H1 (cell line): ENCODE measurements around the gene PSMC1. TPM values are rescaled to one million over a fixed set of nuclear protein-coding genes. Genes with fewer than 3 reads are reported as not detected.
A peak's percentile ranks its signal among the peaks of the same experiment; 100 is the strongest.

Source experiments
- CTCF ChIA-PET: fragments of 300-600 bp; sonication (Branson Sonifier 250); formaldehyde crosslinking; loops from one replicate; lab custom pipeline; 2021; ENCODE audit not compliant: partially characterized antibody; lab: Charles Lee
- POLR2A ChIA-PET: fragments of 300-600 bp; sonication (Branson Sonifier 250); formaldehyde crosslinking; loops from one replicate; lab custom pipeline; 2021; ENCODE audit warnings: inconsistent platforms; ENCODE audit not compliant: partially characterized antibody; lab: Charles Lee
- DNase-seq, 2 experiments: peaks; one replicate each; pipeline versions ENCODE4 v3.0.0 to v3.0.0-alpha.2; 2010 to 2022; ENCODE audit warnings: low spot score in 2 of 2, low read depth in 1 of 2, mixed read lengths in 1 of 2
- FAIRE-seq: peaks from 2 replicates; lab custom pipeline; 2011; peaks lifted over from hg19 to GRCh38; lab: Jason Lieb, UNC
- H2AFZ ChIP-seq: 2 replicates; pipeline ENCODE4 v1.8.1; 2012; ENCODE audit warnings: low read length, inconsistent platforms
- H2AK5ac ChIP-seq: 2 replicates; pipeline ENCODE4 v1.6.1; 2013; ENCODE audit warnings: low read depth, low read length
- H2BK120ac ChIP-seq: replicated peaks from 2 replicates; pipeline ENCODE3; 2013; ENCODE audit warnings: low read depth, low read length, inconsistent platforms
- H2BK12ac ChIP-seq: 2 replicates; pipeline ENCODE4 v1.6.1; 2013; ENCODE audit warnings: low read depth, low read length
- H2BK15ac ChIP-seq: 2 replicates; pipeline ENCODE4 v1.6.1; 2013; ENCODE audit warnings: low read length
- H2BK20ac ChIP-seq: 2 replicates; pipeline ENCODE4 v1.6.1; 2013; ENCODE audit warnings: low read length
- H2BK5ac ChIP-seq: 2 replicates; pipeline ENCODE4 v1.6.1; 2013; ENCODE audit warnings: low read depth, low read length
- H3K14ac ChIP-seq: 2 replicates; pipeline ENCODE4 v1.6.1; 2013; ENCODE audit warnings: inconsistent platforms; ENCODE audit not compliant: insufficient read length
- H3K18ac ChIP-seq: 2 replicates; pipeline ENCODE4 v1.6.1; 2013; ENCODE audit warnings: low read length; ENCODE audit errors: extremely low read depth
- H3K23ac ChIP-seq: 2 replicates; pipeline ENCODE4 v1.6.1; 2013; ENCODE audit warnings: inconsistent platforms; ENCODE audit not compliant: insufficient read length
- H3K23me2 ChIP-seq: 2 replicates; pipeline ENCODE4 v1.6.1; 2013; ENCODE audit warnings: low read depth, low read length
- H3K27ac ChIP-seq: 2 replicates; pipeline ENCODE4 v1.6.1; 2011; ENCODE audit warnings: low read depth, low read length, inconsistent platforms
- H3K27me3 ChIP-seq, 4 experiments: replicated peaks in 1 of 4; 1 replicate in 1 of 4; 2 replicates in 3 of 4; pipeline versions ENCODE4 v1.6.1 to v1.8.1; 2011 to 2013; ENCODE audit warnings: low read length in 3 of 4, mild to moderate bottlenecking in 3 of 4, inconsistent platforms in 2 of 4, mixed read lengths in 2 of 4, moderate library complexity in 1 of 4; ENCODE audit not compliant: control insufficient read depth in 3 of 4, insufficient read depth in 3 of 4; ENCODE audit errors: extremely low read depth in 1 of 4
- H3K36me3 ChIP-seq, 4 experiments: 2 replicates each; pipeline versions ENCODE4 v1.6.1 to v1.8.1; 2011 to 2013; ENCODE audit warnings: mild to moderate bottlenecking in 4 of 4, low read length in 3 of 4, moderate library complexity in 2 of 4, control low read depth in 1 of 4, inconsistent platforms in 1 of 4; ENCODE audit not compliant: insufficient read depth in 4 of 4, control insufficient read depth in 2 of 4
- H3K4ac ChIP-seq: replicated peaks from 2 replicates; pipeline ENCODE3; 2013; ENCODE audit warnings: low read length, low read depth, mixed read lengths, inconsistent platforms; ENCODE audit not compliant: insufficient read length
- H3K4me1 ChIP-seq, 4 experiments: replicated peaks in 1 of 4; 1 replicate in 1 of 4; 2 replicates in 3 of 4; pipeline versions ENCODE4 v1.6.1 to v1.8.1; 2011 to 2013; ENCODE audit warnings: low read length in 3 of 4, inconsistent platforms in 2 of 4, mixed read lengths in 1 of 4; ENCODE audit not compliant: insufficient read depth in 4 of 4, control insufficient read depth in 3 of 4
- H3K4me2 ChIP-seq, 2 experiments: 2 replicates each; pipeline versions ENCODE4 v1.6.1 to v1.8.1; 2011 to 2013; ENCODE audit warnings: low read depth in 2 of 2, low read length in 2 of 2, control low read depth in 1 of 2, inconsistent platforms in 1 of 2, mild to moderate bottlenecking in 1 of 2; ENCODE audit not compliant: insufficient read depth in 1 of 2
- H3K4me3 ChIP-seq, 4 experiments: fragments of 200-600, 300-600 bp in 1 of 4; sonication (generic), shearing (Covaris generic), sonication (Bioruptor Twin) in 1 of 4; 2 replicates each; pipeline versions ENCODE4 v1.5.1 to v1.8.1; 2011 to 2016; ENCODE audit warnings: low read length in 4 of 4, low read depth in 3 of 4, control low read depth in 2 of 4, inconsistent platforms in 2 of 4, mild to moderate bottlenecking in 2 of 4, mixed read lengths in 1 of 4, moderate library complexity in 1 of 4; ENCODE audit not compliant: insufficient read depth in 2 of 4; ENCODE audit errors: extremely low read depth in 1 of 4
- H3K56ac ChIP-seq: replicated peaks from 2 replicates; pipeline ENCODE3; 2013; ENCODE audit warnings: low read depth, mild to moderate bottlenecking, mixed read lengths, low read length, inconsistent platforms; ENCODE audit not compliant: insufficient read length
- H3K79me1 ChIP-seq: 2 replicates; pipeline ENCODE4 v1.6.1; 2013; ENCODE audit warnings: low read depth, low read length, control low read depth
- H3K79me2 ChIP-seq, 2 experiments: 2 replicates each; pipeline versions ENCODE4 v1.6.1 to v1.8.1; 2012 to 2013; ENCODE audit warnings: low read length in 2 of 2, mild to moderate bottlenecking in 2 of 2, inconsistent platforms in 1 of 2; ENCODE audit not compliant: insufficient read depth in 2 of 2, control insufficient read depth in 1 of 2
- H3K9ac ChIP-seq, 4 experiments: replicated peaks in 1 of 4; 1 replicate in 1 of 4; 2 replicates in 3 of 4; pipeline versions ENCODE4 v1.6.1 to v1.8.1; 2011 to 2013; ENCODE audit warnings: low read depth in 3 of 4, low read length in 3 of 4, control low read depth in 2 of 4, mild to moderate bottlenecking in 2 of 4, moderate library complexity in 2 of 4, inconsistent platforms in 1 of 4; ENCODE audit errors: extremely low read depth in 1 of 4
- H3K9me3 ChIP-seq, 2 experiments: 2 replicates each; pipeline versions ENCODE4 v1.6.1 to v1.8.1; 2012 to 2013; ENCODE audit warnings: mild to moderate bottlenecking in 2 of 2, moderate library complexity in 2 of 2, control low read depth in 1 of 2, inconsistent platforms in 1 of 2, low read depth in 1 of 2, low read length in 1 of 2, mixed read lengths in 1 of 2; ENCODE audit not compliant: insufficient read depth in 2 of 2
- H4K20me1 ChIP-seq, 2 experiments: replicated peaks in 1 of 2; 2 replicates each; pipeline versions ENCODE3 to v1.8.1; 2011 to 2013; ENCODE audit warnings: inconsistent platforms in 2 of 2, low read length in 2 of 2, mild to moderate bottlenecking in 1 of 2; ENCODE audit not compliant: insufficient read depth in 2 of 2, control insufficient read depth in 1 of 2
- H4K5ac ChIP-seq: 2 replicates; pipeline ENCODE4 v1.6.1; 2013; ENCODE audit warnings: low read length, low read depth, mixed read lengths, inconsistent platforms; ENCODE audit not compliant: insufficient read length
- H4K8ac ChIP-seq: 2 replicates; pipeline ENCODE4 v1.8.0; 2013; ENCODE audit warnings: mild to moderate bottlenecking, moderate library complexity, low read length, inconsistent platforms; ENCODE audit not compliant: insufficient read depth; ENCODE audit errors: extremely low read depth
- H4K91ac ChIP-seq: replicated peaks from 2 replicates; pipeline ENCODE3; 2013; ENCODE audit warnings: low read length, mixed read lengths, inconsistent platforms; ENCODE audit not compliant: insufficient read length
- ASH2L ChIP-seq: fragments of 200-600, 300-600 bp; sonication (generic); IDR thresholded peaks from one replicate; pipeline ENCODE4 v1.7.1; 2017; ENCODE audit warnings: low read length
- BRCA1 ChIP-seq: IDR thresholded peaks from 2 replicates; pipeline ENCODE4 v1.6.1; 2012; ENCODE audit warnings: low read depth, low read length, improper control_type of control experiment
- CBX8 ChIP-seq: fragments of 300-800, 300-1000 bp; sonication (generic); IDR thresholded peaks from 2 replicates; pipeline ENCODE4 v1.7.1; 2016; ENCODE audit warnings: low read depth, low read length, borderline replicate concordance
- EGR1 ChIP-seq: IDR thresholded peaks from 2 replicates; pipeline ENCODE4 v1.6.1; 2011; ENCODE audit warnings: low read depth, low read length, borderline replicate concordance
- EZH2 ChIP-seq: fragments of 200-600 bp; sonication (generic); IDR thresholded peaks from 2 replicates; pipeline ENCODE4 v1.7.1; 2012; ENCODE audit warnings: low read depth, mild to moderate bottlenecking, moderate library complexity, low read length, inconsistent platforms; ENCODE audit not compliant: severe bottlenecking
- HDAC6 ChIP-seq: IDR thresholded peaks from one replicate; pipeline ENCODE4 v1.7.1; 2012; ENCODE audit warnings: low read depth, mild to moderate bottlenecking, inconsistent platforms, low read length, moderate library complexity
- KDM4A ChIP-seq: IDR thresholded peaks from one replicate; pipeline ENCODE4 v1.7.1; 2012; ENCODE audit warnings: low read depth, mild to moderate bottlenecking, moderate library complexity, low read length, inconsistent platforms; ENCODE audit not compliant: severe bottlenecking
- POU5F1 ChIP-seq: IDR thresholded peaks from 2 replicates; pipeline ENCODE4 v1.6.1; 2011; ENCODE audit warnings: low read depth, mild to moderate bottlenecking, low read length, moderate library complexity
- RBBP5 ChIP-seq: IDR thresholded peaks from 2 replicates; pipeline ENCODE4 v1.7.1; 2012; ENCODE audit warnings: low read depth, mild to moderate bottlenecking, inconsistent platforms, low read length, moderate library complexity, borderline replicate concordance
- SIN3A ChIP-seq, 2 experiments: IDR thresholded peaks in 1 of 2; conservative IDR thresholded peaks in 1 of 2; 2 replicates each; pipeline ENCODE4 v1.6.1; 2011 to 2012; ENCODE audit warnings: low read length in 2 of 2, improper control_type of control experiment in 1 of 2, low read depth in 1 of 2, mild to moderate bottlenecking in 1 of 2
- SIX5 ChIP-seq: IDR thresholded peaks from 2 replicates; pipeline ENCODE4 v1.6.1; 2011; ENCODE audit warnings: mild to moderate bottlenecking, low read depth, low read length
- SP2 ChIP-seq: IDR thresholded peaks from 2 replicates; pipeline ENCODE4 v1.6.1; 2012; ENCODE audit warnings: mild to moderate bottlenecking, low read length, inconsistent platforms
- TCF12 ChIP-seq: IDR thresholded peaks from 2 replicates; pipeline ENCODE4 v1.6.1; 2011; ENCODE audit warnings: low read depth, mild to moderate bottlenecking, low read length
- TEAD4 ChIP-seq: IDR thresholded peaks from 2 replicates; pipeline ENCODE4 v1.6.1; 2012; ENCODE audit warnings: low read depth, low read length, inconsistent platforms, mixed read lengths
- WGBS, 2 experiments: shearing (Covaris generic) in 1 of 2; methylation state at CpG; one replicate each; pipeline versions ENCODE4 v1.1.6 to v1.1.7; 2013 to 2015; ENCODE audit warnings: low lambda C conversion rate in 2 of 2, mixed read lengths in 2 of 2, inconsistent platforms in 1 of 2, low coverage in 1 of 2, missing lambda C conversion rate in 1 of 2; ENCODE audit not compliant: insufficient replicate concordance in 2 of 2, insufficient coverage in 1 of 2, insufficient read length in 1 of 2; ENCODE audit errors: extremely low coverage in 1 of 2, missing lambda C conversion rate in 1 of 2; 5-methylcytosine and 5-hydroxymethylcytosine counted together
- polyA plus RNA-seq, 7 experiments: library from polyadenylated mRNA; depleted of rRNA in 3 of 7; stranded (reverse) in 5 of 7; unstranded in 2 of 7; fragments of >200 nt in 5 of 7; fragments of 200-250 nt in 2 of 7; gene quantifications; 1 replicate in 5 of 7; 2 replicates in 1 of 7; 4 replicates in 1 of 7; pipeline versions ENCODE4 v1.2.1 to v1.2.3, GENCODE V29; 2011 to 2013; ENCODE audit warnings: missing spikeins in 2 of 7, mixed read lengths in 2 of 7
- total RNA-seq: library from RNA; stranded (reverse); fragmentation: NEBNext Ultra II Directional; extraction: Animal tissue kit (Norgen Biotek cat#: 25700); gene quantifications from 2 replicates; pipeline ENCODE4 v1.2.1, GENCODE V29; 2021

PSMC1 gene
- total and polyA plus RNA-seq, 2 of the 8 experiments (the other 6 are each of a cell fraction or from before 2014, with no cell fraction given): 46.2 to 99.6 TPM

GRCh38 chr14:90303473-90303872, 47.1 kb downstream of the PSMC1 start:
- Histone ChIP-seq H3K56ac (no peak overlapping the region), H3K4me1 (peaks cover 5 to 21% (median 16%) of the 10 kb centered on the region in 4 experiments; a peak in 6 of 7 replicates), H3K9ac (no peak overlapping the region), H2BK5ac (peak overlapping the region; percentile 10; the same call in 1 of the 2 replicates), H4K5ac (no peak overlapping the region), H3K27ac (no peak overlapping the region), H3K18ac (no peak overlapping the region), H3K4ac (no peak overlapping the region), H3K23me2 (no peaks in the 10 kb centered on the region), H3K36me3 (peaks cover 0 to 8% (median 4%) of the 10 kb centered on the region in 4 experiments; a peak in 3 of 8 replicates), H2BK12ac (peak overlapping the region; percentile 42), H2AFZ (no peak overlapping the region), H3K4me3 (peak overlapping the region in 1 of 4 experiments; percentile 35; a peak in 1 of 8 replicates), H4K20me1 (no peaks in the 10 kb centered on the region), H3K4me2 (peak overlapping the region; percentile 59 to 65; a peak in 3 of 4 replicates), H2BK120ac (no peak overlapping the region), H4K91ac (peak overlapping the region; percentile 29), H3K79me2 (no peaks in the 10 kb centered on the region), H4K8ac (no peak overlapping the region), H2BK20ac (no peak overlapping the region), H3K14ac (no peak overlapping the region), H3K23ac (no peak overlapping the region), H3K9me3 (peaks cover 0 to 5% of the 10 kb centered on the region in 2 experiments; a peak in 2 of 4 replicates), H3K27me3 (no peaks in the 10 kb centered on the region), H2BK15ac (0 out of 2 replicates have a peak overlapping the region, but pooled peaks have one; percentile 14), H3K79me1 (no peaks in the 10 kb centered on the region), H2AK5ac (no peak overlapping the region)
- ChIA-PET CTCF (interaction anchor here (0.8 to 1.7 kb wide), 4 partner anchors 13 to 455 kb away, joined by 3 to 12 read pairs (median 4); no protein-coding TSS in a partner anchor), POLR2A (interaction anchor here (1.1 to 2.0 kb wide), 3 partner anchors 11 to 94 kb away, joined by 3 to 6 read pairs (median 5); partner anchors contain the start of gene CALM1)
- DNase-seq (no peak), FAIRE-seq (no peak)
- WGBS, 2 experiments: 72% methylated on average over 4 of the region's 4 CpGs; no CpG with 5 or more reads in 1 of the 2 experiments
- TF ChIP-seq EGR1: no peak
- no peak for TF ChIP-seq EZH2
- TF ChIP-seq HDAC6: no peak
- TF ChIP-seq ASH2L: no peak
- TF ChIP-seq BRCA1: no peak
- TF ChIP-seq TCF12: no peak
- no peak for TF ChIP-seq KDM4A
- TF ChIP-seq CBX8: no peak
- TF ChIP-seq TEAD4: no peak
- no peak for TF ChIP-seq SP2
- TF ChIP-seq SIN3A (conservative IDR thresholded peaks at IDR 0.05 in 1 of 2, IDR thresholded peaks at IDR 0.05 in 1 of 2; ENCODE audit: low read depth in 1 of 2, low read length in 2 of 2): no peak
- no peak for TF ChIP-seq RBBP5
- no peak for TF ChIP-seq POU5F1
- TF ChIP-seq SIX5: no peak
